Ecto neural progenitor cell (in vitro differentiated cells): ENCODE data around the gene UBR7.
"Not testable (repeated sequence)": the region's sequence is repeated elsewhere in the genome, so short reads cannot be mapped to it uniquely, and the experiment has no call there.

Experiments used
- DNase-seq: peaks from one replicate; pipeline ENCODE4 v3.0.0-alpha.2; 2018; ENCODE audit warnings: low spot score

The UBR7 gene

DNA sequence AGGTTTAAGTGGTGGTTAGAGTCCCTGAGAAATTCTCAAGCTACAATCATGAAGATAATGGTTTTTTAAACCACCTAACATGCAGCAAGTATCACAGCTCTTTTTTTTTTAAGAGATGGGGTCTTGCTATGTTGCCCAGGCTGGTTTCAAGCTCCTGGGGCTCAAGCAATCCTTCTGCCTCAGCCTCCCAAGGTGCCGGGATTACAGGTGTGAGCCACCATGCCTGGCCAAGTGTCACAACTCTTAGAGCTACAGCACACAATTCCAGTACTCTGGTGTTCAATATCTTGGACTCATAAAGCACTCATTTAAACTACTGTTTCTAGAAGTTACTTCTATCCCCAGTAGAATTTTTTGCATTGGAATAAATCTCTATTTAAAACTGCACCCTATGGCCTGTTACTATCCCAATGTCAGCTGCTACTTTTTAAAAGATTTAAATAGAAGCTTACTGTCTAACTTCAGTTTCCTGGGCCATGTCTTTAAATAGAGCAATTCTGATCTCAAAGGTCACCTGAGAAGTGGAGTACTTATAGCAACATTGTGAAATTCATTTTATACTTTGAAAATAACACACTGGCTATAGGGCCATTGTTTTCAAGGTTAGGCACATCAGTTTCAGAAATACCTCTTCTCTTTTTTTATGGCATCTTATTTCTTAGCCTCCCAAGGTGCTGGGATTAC, 11.6 kb upstream of the UBR7 start:
- no peak for DNase-seq

DNA sequence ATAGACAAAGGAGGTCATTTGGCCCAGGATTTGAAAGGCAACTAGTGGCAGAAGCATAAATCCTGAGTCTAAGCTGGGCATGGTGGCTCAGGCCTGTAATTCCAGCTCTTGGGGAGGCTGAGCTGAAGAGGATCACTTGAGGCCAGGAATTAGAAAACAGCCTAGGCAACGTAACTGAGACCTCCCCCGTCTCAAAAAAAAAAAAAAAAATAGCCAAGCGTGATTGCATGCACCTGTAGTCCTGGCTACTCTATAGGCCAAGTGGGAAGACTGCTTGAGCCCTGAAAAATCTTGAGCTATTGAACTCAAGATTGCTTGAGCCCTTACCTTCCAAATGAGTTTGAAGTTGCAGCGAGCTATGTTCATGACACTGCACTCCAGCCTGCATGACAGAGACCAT, 8.0 kb upstream of the UBR7 start:
- DNase-seq, result no peak

DNA sequence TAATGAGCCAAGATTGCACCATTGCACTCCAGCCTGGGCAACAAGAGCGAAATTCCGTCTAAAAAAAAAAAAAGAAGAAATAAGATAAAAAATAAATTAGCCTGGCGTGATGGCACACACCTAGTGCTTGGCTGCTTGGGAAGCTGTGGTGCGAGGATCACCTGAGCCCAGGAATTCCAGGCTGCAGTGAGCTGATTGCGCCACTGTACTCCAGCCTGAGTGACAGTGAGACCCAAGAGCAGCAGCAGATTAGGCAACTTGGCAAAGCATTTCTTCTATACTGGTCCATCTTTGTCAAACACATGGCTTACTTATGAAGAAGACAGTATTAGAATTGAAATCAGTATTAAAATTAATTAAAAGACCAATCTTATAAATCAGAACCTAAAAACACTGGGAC, 6.5 kb upstream of the UBR7 start:
- no peak for DNase-seq

DNA sequence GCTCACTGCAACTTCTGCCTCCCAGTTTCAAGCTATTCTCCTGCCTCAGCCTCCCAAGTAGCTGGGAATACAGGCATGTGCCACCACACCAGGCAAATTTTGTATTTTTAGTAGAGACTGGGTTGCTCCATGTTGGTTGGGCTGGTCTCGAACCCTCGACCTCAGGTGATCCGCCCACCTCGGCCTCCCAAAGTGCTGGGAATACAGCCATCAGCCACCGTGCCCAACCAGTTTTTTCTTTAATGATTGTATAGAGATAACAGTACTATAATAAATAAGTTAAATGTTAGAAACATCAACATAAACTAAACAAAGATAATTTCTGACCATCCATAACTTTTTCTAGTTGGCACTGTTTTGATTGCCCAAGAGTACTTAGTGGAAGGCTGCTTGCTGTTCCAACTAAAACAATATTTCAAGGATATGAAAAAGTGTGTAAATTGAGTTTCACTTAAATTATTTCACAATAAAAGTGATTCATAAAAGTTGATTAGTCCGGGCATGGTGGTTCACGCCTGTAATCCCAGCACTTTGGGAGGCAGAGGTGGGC, 5.8 kb upstream of the UBR7 start:
- no peak for DNase-seq

DNA sequence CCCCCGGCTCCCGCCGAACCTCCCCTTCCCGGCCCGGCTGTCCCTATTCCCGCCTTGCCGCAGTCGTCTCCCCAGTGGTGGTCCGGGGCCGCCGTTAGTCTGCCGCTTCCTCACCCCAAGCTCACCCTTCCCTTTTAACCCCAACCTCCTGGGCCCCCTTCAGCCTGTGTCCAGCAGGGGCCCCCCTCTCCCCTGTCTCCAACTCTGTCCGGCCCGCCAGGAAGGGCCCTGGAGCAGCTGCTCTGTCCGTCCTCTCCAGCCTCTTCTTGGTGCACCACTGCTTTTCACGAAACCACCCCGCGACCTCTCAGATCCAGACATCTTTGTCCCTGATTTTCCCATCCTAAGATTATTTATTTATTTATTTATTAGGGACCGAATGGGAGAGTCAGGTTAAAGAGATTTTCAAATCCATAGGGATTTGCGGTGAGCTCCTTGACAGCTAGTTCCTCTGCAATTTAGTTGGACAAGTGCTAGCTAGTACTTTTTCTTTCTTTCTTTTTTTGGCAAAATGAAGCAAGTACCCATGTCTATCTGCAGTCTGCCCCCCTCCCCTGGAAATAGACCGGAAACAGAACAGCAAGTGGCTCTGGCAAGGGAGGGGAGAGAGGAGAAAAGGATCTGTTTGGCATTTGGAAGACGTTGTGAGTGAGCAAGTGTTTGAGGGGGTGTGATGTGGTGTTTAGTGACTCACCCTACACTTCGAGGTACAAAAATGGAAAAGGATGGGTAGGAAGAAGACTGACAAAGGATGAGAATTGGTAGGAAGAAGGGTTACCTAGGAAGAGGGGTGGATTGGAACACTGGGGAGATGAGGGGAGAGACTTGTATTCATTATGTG, 632 bp downstream of the UBR7 start:
- no peak for DNase-seq

DNA sequence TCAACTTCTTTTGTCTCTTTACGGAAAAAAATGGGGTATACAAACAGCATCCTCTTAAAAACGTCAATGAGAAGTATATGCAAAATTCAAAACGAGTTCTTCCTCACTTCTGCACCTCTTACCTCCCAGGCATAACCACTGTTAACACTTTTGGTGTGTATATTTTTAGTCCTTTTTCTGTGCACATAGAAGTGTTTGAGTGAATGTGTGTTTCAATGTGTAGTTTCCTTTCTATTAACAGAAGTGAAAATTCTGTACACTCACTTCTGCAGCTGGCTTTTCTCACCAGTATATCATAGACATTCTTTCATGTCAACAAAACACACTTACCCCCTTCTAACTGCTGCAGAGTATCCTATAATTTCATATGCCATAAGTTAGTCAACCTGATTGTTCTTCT, 5.4 kb downstream of the UBR7 start:
- no peak for DNase-seq

DNA sequence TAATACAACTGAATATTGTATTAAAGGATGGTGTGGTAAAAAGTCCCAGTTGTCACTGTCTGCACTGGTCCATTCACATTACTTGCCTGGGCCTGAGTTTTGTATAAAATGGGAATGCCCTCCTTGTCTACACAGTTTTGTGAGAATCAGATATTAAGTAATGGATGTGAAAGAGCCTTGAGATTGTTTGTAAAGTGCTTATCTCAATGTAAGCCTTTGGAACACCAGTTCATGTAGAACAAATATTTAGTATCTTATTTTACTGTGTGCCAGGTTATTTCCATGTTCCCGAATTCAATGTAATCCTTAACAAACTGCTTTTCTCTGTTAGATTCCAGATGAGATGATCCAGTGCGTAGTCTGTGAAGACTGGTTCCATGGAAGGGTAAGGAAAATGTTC, 7.5 kb downstream of the UBR7 start:
- DNase-seq, result no peak

DNA sequence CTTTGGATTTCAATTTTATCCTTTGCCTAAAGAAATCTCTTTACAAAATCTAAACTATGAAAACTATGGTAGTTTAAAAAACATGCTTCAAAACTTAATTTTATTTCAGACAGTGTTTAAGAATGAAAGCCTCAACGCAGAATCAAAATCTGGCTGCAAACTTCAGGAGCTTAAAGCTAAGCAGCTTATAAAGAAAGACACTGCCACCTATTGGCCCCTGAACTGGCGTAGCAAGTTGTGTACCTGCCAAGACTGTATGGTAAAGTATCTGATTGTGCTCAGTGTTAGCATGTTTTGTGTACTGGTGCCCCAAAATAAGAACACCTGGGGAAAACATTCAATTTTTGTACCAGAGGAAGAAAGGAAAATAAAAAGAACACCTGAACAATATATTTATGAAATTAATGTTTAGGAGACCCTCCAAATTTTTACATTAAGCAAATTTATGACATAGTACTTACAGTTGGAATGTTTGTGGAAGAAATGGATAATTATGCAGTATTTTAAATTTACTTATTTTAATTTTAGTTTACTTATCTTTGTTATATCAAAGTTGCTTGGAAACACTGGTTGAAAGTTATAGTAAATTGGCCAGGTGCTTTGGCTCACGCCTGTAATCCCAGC, 12.2 kb downstream of the UBR7 start:
- no peak for DNase-seq

DNA sequence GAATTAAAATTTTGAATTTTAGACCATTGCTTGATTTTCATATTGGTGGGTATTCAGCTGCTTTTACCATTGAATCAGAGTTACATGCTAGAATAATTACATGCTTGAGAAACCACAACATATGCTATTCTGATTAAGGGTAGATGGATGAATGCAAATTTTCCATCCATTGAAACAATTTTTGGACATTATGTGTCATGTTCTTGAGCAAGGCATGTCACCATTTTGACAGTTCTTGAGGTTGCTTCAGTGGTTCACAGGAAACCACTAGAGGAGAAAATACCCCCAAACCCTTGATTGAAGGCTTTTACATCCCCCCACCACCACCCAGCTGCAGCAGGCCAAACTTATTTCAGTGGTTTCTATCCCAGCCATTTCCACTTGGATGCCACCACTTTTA, 13.5 kb downstream of the UBR7 start:
- DNase-seq, result no peak

DNA sequence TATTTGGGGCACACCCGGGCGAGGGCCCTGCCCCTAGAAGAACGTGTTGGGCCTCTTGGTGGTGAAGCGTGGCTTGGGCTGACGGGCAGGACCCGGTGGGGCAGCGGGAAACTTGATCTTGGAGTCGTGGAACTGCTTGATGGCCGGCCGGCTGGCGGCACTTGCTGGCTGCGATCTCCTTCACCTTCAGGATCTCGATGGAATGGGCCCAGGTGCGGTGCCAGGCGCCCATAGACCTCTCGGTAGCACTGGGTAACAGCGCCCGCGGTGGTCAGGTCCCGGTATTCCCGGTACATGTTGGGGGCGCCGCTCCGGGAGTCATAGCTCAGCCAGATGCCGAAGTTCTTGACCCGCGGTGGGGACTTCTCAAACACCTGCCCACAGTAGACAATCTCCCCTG, 16.5 kb downstream of the UBR7 start:
- no peak for DNase-seq

DNA sequence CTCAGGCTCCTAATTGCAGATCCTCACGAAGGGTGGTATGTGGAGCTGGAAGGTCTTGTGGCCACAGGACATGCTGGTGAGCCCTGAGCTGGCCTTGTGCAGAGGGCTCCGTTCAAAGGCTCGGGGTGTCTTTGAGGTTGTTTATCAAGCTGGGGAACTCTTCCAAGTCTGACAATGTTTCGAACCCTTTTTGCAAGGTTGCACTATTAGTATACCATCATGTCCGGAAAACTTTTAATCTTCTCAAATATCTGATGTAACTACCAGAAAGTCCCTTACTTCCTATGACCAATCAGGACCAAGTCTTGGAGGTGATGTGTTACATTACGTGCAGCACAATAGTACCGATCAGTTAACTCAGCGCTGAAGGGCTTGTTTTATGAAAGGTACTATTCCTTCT, 21.5 kb downstream of the UBR7 start:
- no peak for DNase-seq

DNA sequence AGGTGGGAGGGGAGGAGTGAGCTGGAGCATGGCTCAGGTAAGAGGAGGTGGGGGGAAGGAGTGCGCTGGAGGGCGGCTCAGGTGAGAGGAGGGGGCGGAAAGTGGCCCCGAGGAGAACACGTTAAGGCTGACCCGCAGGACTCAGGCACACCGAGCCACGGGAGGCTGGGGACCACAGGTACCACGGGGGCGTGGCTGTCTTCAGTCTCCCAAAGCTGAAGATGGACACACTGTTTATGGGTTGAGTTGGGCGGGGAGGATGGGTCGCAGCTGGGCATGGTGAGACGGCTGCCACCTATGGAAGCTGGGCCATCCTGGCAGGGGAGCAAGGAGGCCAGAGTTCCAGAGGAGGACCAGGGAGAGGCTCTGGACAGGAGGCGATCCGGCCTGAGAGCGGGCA, 23.5 kb downstream of the UBR7 start:
- no peak for DNase-seq

DNA sequence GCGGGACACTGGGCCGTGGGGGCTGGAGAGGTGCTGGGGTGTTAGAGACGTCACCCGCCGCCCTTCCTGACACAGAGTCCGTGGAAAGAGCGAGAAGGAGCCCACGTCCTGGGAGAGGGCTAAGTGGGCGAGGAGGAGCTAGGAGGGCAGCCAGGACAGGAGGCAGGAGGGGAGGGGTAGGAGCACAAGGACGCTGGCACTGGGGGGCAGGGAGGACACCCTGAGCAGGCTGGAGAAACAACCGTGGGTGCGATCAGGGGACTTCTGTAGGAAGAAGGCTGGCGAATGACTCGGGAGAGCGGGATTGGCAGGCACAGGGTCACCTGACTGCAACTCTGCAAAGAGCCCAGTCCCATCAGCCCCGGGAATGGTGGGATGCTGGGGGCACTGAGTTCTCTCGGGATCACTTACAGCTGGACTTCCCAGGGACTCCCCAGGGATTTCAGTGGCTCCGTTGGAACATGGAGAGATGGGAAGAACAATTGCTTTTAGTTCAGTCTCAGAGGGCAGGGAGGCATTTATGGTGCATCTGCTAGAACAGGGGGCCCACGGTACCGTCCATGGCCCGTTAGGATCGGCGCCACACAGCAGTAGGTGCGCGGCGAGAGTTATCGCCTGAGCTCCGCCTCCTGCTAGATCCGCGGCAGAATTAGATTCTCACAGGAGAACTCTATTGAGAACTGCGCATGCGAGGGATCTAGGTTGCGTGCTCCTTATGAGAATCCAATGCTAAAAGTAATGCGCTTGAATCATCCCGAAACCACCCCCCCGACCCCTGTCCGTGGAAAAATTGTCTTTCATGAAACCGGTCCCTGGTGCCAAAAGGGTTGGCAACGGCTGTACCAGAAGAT, 24.3 kb downstream of the UBR7 start:
- DNase-seq, result no peak

DNA sequence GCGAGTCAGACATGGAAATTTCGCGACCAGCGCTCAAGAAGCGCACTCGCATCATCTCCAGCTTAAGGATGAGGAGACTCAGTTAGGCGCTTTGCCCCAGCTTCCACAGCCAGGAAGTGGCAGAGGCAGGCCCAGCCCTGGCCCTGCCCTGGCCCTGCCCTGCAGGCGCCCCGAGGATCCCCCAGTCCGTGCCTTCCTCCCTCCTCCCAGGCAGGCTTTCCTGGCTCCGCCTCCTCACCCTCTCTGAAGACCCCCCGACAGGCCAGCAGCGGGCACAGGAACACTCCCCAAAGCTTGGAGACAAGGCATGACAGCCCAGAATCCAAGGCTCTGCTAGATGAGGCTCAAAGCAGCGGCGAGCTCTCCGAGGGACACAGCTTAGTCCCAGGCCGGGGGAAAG, 25.1 kb downstream of the UBR7 start:
- DNase-seq, result no peak

DNA sequence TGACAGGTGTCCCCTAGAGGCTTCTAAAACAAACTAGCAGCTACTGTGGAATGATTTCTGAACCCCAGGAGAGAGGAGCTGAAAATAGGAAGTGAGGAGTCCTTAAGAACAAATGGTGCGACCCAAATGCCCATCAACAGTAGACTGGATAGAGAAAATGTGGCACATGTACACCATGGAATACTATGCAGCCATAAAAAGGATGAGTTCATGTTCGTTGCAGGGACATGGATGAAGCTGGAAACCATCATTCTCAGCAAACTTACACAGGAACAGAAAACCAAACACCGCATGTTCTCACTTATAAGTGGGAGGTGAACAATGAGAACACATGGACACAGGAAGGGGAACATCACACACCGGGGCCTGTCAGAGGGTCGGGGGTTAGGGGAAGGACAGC, 26.0 kb downstream of the UBR7 start:
- not testable (repeated sequence) for DNase-seq

DNA sequence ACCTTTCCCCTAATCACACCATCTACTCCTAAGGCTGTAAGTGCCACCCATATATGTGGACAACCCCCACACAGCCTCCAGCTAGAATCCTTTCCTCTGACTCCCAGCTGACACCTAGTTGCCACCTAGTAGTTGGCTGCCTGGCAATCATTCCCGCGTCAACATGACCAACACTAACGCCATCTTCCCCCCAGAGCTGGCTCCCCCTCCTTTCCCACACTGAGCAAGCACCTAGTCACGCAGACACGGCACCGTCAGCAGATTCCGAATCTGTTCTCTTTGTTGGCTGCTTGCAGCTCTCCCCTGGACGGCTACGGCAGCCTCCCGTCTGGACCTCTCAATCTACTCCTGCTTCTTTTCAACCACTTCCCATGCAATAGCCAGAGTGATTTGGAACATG, 27.7 kb downstream of the UBR7 start:
- DNase-seq, result no peak

DNA sequence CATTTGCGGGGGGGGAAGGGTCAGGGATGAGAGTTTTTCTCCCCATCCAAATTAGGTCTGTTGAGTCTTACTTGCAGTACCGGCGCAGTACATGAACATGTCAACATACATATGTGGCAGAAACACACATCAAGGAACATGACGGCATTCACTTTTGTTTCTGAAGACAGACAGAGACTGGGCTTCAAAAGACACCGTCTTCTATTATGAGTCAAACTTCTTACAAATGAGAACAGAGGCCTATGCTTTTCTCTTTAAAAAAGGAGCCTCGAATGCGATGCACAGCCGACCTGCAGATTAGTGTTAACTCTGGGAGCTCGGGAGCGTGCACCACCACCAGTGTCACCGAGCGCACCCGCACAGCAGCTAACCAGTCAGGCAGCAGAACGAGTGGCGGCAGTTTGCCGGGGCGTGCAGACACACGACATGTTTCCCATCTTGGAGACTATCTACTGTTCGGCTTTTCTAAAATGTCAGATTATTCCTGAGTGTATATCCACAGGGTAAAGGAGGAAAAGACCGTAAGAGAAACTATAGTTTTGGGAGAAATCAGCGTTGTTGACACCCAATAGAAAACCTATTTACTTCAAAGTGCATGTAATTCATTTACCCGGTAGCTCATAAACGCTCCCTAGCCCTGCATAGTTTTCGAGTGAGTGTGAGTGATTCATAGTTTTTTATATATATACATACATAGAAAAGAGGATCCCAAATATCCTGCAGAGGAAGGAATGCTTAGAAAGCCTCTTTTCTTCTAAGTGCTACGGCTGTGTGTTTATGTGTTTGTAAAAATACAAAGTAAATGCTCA, 33.0 kb downstream of the UBR7 start:
- no peak for DNase-seq

DNA sequence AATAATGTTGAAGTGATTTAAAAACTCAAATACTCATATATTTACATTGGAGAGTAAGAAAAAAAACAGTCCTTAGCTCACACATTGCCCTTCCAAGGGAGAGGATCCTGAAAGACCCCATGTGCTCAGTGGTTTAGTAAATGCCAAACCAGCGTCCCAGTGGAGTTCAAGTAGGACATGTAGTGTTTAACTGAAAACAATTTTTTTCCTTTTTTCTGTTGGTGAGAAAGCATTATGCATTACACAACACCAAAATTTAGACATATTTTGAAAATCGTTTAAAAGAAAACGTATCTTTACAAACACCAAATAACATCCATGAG, 33.6 kb downstream of the UBR7 start:
- no peak for DNase-seq

DNA sequence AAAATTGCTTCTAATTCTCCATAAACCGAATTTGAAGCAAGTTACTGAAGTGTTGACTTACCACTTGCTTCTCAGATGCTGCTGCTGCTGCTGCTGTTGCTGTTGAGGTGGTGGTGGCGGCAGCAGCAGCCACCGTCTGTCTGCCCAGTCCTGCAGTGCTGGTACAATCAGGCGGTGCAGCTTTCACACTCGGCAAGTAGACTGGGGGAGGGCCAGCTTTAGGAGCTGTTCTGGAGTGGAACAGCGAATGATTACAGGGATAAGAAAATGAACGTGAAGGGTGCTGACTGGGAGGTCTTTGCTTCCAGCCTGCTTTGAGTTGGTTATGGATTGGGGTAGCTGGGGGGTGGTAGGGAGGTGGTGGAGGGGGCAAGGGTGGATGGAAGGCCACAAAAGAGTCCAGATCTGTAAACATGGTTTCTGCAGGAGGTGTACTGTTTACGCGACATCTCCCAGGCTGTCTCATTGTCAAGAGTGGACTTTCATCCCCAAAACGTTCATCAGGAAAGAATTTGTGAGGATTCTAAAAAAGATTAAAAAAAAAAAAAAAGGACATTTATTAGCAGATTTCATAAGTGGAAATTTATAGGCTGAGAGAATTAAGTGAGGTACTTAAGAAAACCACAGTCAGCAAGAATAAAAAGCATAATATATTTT, 38.8 kb downstream of the UBR7 start:
- no peak for DNase-seq

DNA sequence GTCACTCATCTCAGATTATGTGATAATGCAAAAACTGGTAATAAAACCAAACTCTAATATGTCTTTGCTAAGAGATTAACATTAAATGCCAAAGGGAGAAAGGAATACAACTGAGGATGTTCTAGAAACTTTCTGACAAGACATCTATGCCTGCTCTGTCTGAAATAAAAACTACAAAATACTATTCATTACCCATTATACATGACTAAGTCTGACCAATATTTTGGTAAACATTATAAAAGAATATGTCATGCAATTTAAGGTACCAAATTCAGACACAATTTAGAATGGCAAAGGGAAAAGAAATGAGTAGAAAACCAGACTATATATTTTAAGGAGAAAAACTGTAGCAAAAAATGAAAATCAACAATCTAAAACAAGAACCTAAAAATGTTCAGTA, 39.5 kb downstream of the UBR7 start:
- no peak for DNase-seq
